Measurements from ENCODE around the gene NRIP1.

GRCh38 chr21:15020797-15021196 lies 44.0 kb downstream of the NRIP1 start:
- TF ChIP-seq CTCF (IDR thresholded peaks at IDR 0.05), result no peak
- no peak for TF ChIP-seq POLR2AphosphoS5 (IDR thresholded peaks at IDR 0.05; ENCODE audit: low read depth, low read length)
- no peak for TF ChIP-seq TCF7L2 (IDR thresholded peaks at IDR 0.05; ENCODE audit: low read depth, low read length)
